ENCODE measurements around the gene APLN. TPM values are rescaled to one million over a fixed set of nuclear protein-coding genes. Genes with fewer than 3 reads are reported as not detected.

Gene APLN
- total RNA-seq, 1 donor = 0.72 TPM

DNA sequence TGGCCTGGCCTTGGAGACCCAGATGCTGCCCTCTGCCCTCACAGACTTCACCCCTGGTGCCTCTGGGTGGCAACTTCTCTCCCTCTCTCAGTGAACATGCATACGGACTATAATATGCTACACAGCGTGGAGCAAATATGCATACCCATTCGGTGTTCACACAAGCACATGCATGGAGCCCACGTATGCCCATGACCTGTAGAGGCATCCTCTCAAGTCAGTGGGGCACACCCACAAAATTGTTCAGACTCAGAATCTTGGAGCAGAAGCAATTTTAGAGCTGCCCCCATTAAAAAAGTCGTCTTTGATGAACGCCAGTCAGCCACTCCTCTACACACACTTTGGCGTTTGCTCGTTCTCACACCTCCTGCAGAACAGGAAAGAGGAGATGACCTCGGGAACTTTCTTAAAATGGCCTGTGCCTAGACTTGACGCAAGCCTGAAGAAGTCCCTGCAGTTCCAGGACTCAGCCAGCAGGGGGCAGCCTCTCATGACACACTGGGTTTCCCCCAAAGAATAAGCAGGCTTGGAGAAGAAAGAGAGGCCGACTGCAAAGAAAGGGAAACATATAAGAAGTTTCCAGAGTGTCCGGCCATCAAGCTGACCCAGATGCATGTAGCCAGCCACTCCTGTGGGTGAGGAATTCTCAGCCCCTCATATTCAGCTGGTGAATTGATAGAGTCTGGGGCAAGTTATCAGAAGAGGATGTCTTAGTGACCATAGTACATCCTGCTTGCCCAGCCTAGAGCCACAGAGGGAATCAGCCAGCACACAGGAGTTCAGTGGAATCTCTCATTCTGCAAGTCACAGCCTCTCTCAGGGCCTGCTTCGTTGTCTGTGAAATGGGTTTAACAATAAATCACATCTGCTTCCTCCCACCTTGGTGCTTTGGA, 17.3 kb downstream of the APLN start:
- Histone ChIP-seq H3K4me3 (ENCODE audit: insufficient read depth, low read length) (no peak overlapping the region), H3K79me2 (ENCODE audit: insufficient read depth, low read length) (no peaks in the 10 kb centered on the region), H4K20me1 (ENCODE audit: insufficient read depth, low read length) (no peaks in the 10 kb centered on the region), H3K9me3 (ENCODE audit: low read depth, low read length) (no peaks in the 10 kb centered on the region), H3K36me3 (ENCODE audit: insufficient read depth, low read length) (no peaks in the 10 kb centered on the region), H2AFZ (ENCODE audit: low read length) (peak overlapping the region; percentile 10), H3K4me1 (ENCODE audit: insufficient read depth, low read length) (peaks cover 5% of the 10 kb centered on the region), H3K27ac (ENCODE audit: low read depth, low read length) (no peak overlapping the region), H3K4me2 (ENCODE audit: insufficient read depth, low read length) (no peak overlapping the region), H3K27me3 (ENCODE audit: insufficient read depth, low read length) (no peaks in the 10 kb centered on the region)
- TF ChIP-seq, protein P1, sequence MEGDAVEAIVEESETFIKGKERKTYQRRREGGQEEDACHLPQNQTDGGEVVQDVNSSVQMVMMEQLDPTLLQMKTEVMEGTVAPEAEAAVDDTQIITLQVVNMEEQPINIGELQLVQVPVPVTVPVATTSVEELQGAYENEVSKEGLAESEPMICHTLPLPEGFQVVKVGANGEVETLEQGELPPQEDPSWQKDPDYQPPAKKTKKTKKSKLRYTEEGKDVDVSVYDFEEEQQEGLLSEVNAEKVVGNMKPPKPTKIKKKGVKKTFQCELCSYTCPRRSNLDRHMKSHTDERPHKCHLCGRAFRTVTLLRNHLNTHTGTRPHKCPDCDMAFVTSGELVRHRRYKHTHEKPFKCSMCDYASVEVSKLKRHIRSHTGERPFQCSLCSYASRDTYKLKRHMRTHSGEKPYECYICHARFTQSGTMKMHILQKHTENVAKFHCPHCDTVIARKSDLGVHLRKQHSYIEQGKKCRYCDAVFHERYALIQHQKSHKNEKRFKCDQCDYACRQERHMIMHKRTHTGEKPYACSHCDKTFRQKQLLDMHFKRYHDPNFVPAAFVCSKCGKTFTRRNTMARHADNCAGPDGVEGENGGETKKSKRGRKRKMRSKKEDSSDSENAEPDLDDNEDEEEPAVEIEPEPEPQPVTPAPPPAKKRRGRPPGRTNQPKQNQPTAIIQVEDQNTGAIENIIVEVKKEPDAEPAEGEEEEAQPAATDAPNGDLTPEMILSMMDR (IDR thresholded peaks at IDR 0.05; ENCODE audit: extremely low read depth, low read depth, low read length) = peak; percentile 96
- DNase-seq (ENCODE audit: insufficient read length, low spot score, missing footprints) = peak; percentile 85

DNA sequence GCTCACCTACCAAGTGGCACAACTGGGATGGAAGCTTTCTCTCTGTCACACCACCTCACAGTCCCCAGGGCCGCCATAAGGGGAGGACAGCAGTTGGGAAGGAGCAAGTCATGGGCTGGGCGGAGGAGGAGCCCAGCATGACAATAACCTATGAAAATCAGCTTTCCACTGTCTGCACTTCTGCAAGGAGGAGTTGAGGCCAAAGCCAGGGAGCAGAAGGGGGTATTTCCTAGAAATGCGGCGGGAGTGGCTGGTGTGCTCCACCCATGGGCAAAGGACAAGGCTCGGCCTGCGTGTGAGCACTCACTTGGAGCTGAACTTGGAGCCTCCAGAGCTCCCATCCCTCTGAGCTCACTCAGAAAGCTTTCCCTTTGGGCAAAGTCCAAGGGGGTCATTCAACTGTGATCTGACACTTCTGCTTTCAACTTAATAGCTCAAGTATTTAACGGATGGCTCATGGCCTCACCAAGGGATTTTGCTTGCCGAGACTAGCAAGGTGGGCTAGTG, 18.5 kb downstream of the APLN start:
- no peaks in the 10 kb centered on the region for H3K27me3 ChIP-seq (ENCODE audit: insufficient read depth, low read length)
- H3K4me2 ChIP-seq (ENCODE audit: insufficient read depth, low read length) = no peak overlapping the region
- H3K4me3 ChIP-seq (ENCODE audit: insufficient read depth, low read length) = no peak overlapping the region
- DNase-seq (ENCODE audit: insufficient read length, low spot score, missing footprints) = no peak
- no peak overlapping the region for H2AFZ ChIP-seq (ENCODE audit: low read length)
- H3K79me2 ChIP-seq (ENCODE audit: insufficient read depth, low read length) = no peaks in the 10 kb centered on the region
- no peaks in the 10 kb centered on the region for H3K9me3 ChIP-seq (ENCODE audit: low read depth, low read length)
- no peaks in the 10 kb centered on the region for H3K36me3 ChIP-seq (ENCODE audit: insufficient read depth, low read length)
- TF ChIP-seq, protein P1 (IDR thresholded peaks at IDR 0.05; ENCODE audit: extremely low read depth, low read depth, low read length) = no peak
- H4K20me1 ChIP-seq (ENCODE audit: insufficient read depth, low read length) = no peaks in the 10 kb centered on the region
- no peaks in the 10 kb centered on the region for H3K4me1 ChIP-seq (ENCODE audit: insufficient read depth, low read length)
- H3K27ac ChIP-seq (ENCODE audit: low read depth, low read length) = no peak overlapping the region

DNA sequence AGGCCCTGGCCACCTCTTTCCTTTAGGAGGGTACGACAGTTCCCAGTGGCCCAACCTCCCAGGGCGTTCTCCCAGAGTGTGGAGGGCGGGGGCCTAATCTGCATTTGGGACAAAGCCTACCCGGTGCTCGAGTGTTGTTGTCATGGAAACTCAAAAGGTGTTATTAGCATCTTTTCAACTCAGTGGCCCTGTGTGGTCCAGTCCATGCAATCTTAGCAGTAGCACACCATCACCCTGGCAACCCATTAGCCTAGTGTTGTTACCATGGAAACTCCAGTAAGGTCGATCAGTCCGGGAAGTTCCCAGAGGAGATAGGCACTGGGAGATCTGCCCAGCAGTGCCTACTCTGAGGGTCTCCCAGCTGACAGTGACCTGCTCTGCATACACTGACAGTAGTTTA, 20.2 kb downstream of the APLN start:
- H3K27ac ChIP-seq (ENCODE audit: low read depth, low read length) = no peak overlapping the region
- H3K36me3 ChIP-seq (ENCODE audit: insufficient read depth, low read length) = no peaks in the 10 kb centered on the region
- DNase-seq (ENCODE audit: insufficient read length, low spot score, missing footprints) = no peak
- no peaks in the 10 kb centered on the region for H3K4me1 ChIP-seq (ENCODE audit: insufficient read depth, low read length)
- no peaks in the 10 kb centered on the region for H4K20me1 ChIP-seq (ENCODE audit: insufficient read depth, low read length)
- H3K79me2 ChIP-seq (ENCODE audit: insufficient read depth, low read length) = no peaks in the 10 kb centered on the region
- no peak overlapping the region for H3K4me2 ChIP-seq (ENCODE audit: insufficient read depth, low read length)
- no peaks in the 10 kb centered on the region for H3K27me3 ChIP-seq (ENCODE audit: insufficient read depth, low read length)
- TF ChIP-seq, protein P1 (IDR thresholded peaks at IDR 0.05; ENCODE audit: extremely low read depth, low read depth, low read length) = no peak
- no peak overlapping the region for H2AFZ ChIP-seq (ENCODE audit: low read length)
- H3K9me3 ChIP-seq (ENCODE audit: low read depth, low read length) = no peaks in the 10 kb centered on the region
- no peak overlapping the region for H3K4me3 ChIP-seq (ENCODE audit: insufficient read depth, low read length)

DNA sequence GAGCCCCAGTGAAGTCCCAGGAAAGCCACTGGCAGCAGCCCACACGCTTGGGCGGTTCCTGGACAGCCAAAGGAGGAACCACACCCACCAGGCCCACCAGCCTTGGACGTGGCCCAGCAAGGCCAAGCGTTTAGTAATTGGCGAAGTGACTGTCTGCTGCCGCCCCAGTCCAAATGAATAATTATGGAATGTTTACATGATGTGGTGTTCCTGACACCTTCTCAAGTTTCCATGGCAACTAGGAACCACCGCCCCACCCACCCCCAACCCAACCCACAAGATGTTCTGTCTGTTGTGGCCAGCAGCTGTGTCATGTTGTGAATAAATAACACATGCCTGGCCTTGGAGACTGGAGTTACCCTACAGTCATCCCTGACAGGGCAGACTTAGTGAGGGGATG, 22.3 kb downstream of the APLN start:
- TF ChIP-seq, protein P1 (IDR thresholded peaks at IDR 0.05; ENCODE audit: extremely low read depth, low read depth, low read length) = no peak
- no peak overlapping the region for H3K4me3 ChIP-seq (ENCODE audit: insufficient read depth, low read length)
- no peaks in the 10 kb centered on the region for H4K20me1 ChIP-seq (ENCODE audit: insufficient read depth, low read length)
- no peaks in the 10 kb centered on the region for H3K79me2 ChIP-seq (ENCODE audit: insufficient read depth, low read length)
- H3K36me3 ChIP-seq (ENCODE audit: insufficient read depth, low read length) = no peaks in the 10 kb centered on the region
- no peak for DNase-seq (ENCODE audit: insufficient read length, low spot score, missing footprints)
- H2AFZ ChIP-seq (ENCODE audit: low read length) = no peak overlapping the region
- no peaks in the 10 kb centered on the region for H3K27me3 ChIP-seq (ENCODE audit: insufficient read depth, low read length)
- no peaks in the 10 kb centered on the region for H3K4me1 ChIP-seq (ENCODE audit: insufficient read depth, low read length)
- H3K9me3 ChIP-seq (ENCODE audit: low read depth, low read length) = no peaks in the 10 kb centered on the region
- H3K4me2 ChIP-seq (ENCODE audit: insufficient read depth, low read length) = no peak overlapping the region
- H3K27ac ChIP-seq (ENCODE audit: low read depth, low read length) = no peak overlapping the region
